Measurements from ENCODE around the gene UNC5CL.

Gene UNC5CL

DNA sequence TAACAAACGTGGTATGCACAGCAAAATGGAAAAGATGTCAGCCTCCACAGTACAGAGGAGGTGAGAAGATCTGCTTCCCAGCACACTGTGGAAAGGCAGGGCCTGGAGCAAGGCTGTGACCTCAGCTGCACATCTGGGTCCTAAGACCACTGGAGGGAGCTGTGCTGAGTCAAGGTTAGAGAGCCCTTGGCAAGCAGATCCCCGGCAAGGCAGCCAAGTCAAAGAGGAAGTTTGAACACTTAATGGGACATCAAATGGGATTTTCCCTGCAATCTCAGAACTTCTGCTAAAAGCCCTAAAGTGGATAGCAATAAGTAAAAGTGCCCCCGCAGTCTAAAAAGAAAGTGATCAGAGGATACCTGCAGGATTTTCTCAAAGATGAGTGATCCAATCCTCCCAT, 39.5 kb downstream of the UNC5CL start:
- peak; percentile 6 for DNase-seq

DNA sequence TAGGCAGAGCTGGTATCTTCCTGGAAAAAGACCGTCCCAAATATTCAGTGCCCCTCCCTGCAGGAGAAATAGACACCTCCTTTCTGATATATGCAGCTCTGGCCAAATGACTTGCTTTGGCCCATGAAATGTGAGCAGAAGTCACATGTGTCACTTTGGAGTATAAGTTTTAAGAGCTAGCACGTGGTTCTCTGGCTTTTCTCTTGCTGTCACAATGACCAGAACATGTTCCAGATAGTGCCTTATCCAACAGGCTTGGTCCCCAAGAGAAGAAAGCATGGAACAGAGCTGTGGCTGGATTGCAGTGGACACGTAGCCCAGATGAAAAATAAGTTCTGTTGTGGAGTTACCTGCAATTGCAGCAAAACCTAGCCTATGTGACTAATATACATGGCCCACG, 40.4 kb downstream of the UNC5CL start:
- DNase-seq, result no peak

DNA sequence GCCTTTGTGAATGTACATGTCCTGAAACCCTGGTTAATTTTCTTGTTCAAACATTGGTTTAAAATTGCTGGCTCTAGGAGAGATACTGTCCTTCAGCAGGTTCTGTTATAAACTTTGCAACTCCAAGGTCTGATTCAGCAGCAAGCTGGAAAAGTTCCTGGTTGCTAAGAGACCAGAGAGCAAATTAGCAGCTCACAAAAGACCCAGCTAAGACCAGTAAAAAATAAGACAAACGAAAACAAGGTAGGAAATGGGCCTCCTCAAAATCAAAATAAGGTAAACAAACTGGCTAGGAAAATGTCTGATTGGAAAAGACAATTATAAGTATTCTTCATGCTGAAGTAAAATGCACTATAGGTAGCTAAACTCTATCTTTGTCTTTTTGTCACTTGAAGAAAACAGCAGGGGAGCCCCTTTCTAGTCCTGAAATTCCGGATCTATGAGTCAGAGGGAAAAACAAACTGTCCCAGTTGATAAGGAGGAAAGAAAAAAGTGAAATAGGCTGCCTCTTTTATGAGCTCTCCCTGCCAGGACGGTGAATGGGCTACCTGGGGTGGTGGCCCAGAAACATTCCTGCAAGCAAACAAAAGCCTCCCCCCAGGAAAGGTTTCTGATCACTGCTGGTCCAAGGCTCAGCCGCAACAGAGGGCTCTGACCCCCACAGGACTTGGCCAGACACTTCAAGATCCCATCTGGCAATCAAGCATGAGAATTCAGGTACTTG, 41.6 kb downstream of the UNC5CL start:
- no peak for DNase-seq

DNA sequence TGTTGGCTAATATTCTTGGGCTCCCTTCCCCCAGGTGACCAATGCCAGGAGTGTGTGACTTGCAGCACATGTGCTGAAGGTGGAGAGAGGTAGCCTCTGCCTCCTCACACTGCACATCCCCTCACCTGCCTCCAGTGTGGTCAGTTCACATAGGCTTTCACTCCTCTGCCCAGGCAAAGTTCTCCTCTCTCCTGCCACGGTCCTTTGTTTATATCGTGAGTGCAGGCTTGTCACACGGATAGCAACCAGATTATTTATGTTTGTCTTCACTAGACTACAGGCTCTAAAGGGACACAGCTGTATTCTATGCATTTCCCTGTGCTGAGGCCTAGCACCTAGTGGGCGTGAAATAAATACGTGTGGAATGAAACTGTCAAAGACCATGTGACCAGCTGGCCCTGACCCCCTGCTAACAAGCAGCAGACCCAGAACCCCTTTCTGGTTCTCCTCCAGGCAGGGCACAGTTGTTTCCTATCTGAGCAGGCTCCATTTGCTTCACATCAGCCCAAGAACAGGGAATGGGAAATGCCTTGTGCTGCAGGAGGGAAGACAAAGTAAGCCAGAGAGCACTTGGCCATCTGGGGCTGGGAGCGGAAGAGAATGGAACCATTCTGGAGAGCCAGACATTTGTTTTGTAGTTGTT, 42.3 kb downstream of the UNC5CL start:
- DNase-seq, result no peak

DNA sequence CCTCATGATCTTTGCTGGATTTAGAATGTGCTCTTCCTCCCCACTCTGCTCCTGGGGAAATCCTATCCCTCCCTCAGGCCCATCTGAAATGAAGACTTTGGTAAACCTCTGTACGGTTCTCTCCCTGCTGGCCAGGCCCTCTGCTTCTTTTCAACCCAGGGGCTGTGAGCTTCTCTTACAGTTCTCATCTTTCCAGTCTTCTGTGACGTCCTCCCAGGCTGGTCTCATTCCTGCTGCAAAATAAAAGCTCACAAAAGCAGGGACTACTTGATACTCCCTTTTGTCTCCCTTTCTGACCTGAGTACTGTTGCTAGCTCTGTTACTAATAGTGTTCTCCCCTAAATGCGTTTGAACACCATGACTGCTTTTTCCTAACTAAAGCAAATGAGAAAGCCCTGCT, 46.3 kb downstream of the UNC5CL start:
- DNase-seq, result no peak

DNA sequence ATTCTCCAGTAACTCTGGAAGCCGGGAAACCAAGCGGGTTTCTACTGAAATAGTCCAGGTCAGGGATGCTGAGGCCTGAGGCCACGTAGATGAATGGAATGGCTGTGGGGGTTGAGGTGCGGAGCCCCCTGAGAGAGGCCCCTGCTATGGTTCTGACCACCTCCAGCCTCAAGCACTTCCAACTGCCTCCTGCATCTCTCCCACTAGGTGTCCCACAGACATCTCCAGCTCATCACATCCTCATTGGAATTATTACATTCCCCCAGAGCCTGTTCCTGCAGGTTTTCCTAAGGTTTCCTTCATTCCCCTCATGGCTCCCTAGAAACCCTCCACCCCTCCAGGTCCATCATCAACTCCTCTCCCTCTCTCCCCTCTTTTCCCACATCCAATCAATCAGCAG, 48.7 kb downstream of the UNC5CL start:
- DNase-seq, result no peak

DNA sequence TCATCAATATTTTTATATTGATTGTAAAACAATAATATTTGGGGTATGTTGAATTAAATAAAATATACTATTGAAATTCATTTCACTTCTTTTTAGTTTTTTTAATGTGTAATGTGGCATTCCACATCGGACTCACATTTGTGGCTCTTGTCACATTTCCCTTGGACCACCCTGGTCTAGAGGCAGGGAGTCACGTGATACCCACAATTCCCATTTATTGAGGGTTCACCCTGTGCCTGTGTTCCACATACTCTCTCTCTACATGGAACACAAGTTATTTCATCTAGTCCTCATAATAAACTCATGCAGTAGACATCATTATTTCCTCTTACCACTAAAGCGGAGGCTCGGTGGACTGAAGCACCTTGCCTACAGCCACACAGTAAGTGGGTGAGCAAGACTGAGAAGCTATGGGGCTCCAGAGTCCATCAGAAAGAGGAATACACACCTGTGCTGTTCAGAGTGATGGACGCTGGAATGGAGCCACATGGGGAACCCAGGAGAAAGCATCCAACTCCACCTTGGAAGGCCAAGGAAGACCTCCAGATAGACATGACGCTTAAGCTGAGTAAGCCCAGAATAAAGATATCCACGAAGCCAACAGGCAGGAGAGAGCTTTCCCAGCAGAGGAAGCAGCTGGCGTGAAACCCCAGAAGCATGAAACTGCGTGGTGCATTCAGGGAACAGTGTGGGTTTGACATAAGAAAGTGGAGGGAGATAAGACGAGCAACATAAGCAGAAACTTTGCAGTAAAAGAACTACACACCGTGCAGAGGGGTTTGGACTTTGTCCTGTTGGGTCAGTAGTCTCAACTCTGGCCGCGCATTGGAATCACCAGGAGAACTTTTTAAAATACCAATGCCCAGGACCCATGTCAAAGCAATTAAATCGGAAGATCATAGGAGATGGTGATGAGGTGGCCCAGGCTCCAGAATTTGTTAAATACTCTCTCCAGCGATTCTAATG, 49.5 kb downstream of the UNC5CL start:
- no peak for DNase-seq

DNA sequence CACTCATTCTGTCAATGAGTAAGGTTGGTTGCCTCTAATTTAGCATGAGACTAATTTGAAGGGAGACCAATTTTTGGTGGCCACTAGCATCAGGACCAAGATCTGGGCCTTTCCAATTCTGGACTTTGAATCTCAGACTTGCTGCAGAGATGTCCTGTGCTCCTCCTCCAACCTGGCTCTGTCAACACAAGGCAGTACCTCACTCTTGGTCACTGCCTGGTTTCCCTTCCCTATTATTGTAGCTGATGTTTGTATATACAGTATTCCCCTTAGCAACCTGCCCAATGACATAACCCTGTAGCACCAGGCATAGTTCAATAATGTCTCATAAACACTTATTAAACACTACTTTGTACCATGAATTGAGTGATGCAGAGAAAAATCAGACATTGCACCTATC, 50.4 kb downstream of the UNC5CL start:
- DNase-seq, result no peak

DNA sequence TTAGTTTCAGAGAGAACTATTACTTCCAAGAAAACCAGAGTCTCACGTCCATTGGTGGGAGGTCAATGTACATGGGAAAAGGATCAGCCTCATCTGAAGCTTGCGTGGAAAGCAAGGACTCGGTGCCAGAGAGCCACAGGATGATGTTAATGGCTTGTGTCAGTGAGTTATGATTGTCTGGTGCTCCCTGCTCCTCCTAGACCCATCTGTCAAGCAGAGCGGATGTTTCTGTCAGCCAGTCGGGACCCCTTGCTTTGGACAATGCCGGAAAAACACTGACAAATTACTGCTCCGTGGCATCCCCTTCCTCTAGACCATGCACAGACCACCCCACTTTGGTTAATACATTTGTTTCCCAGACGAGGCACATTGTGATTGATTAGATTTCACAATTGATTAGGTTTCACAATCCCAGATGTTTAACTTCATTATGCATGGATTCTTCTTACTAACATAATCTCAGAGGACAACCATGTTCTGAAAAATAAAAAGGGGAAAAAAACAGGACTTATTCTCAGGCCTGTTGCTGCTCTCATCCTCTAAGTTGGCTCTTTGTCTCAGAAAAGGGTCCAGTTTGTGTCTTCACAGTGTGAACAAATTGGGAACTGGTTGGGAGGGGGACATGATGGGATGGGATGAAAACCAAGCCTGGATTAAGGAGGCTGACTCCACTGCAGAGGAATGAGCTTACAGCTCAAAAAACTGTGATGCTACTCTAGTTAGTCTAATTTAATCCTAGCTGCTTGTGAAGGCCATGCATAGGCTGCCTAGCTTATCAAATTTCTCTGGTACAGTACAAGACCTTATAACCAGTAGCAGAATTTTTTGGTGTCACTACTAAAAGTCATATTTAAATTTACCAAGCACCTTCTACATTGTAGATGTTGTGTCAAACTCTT, 51.9 kb downstream of the UNC5CL start:
- DNase-seq, result no peak

DNA sequence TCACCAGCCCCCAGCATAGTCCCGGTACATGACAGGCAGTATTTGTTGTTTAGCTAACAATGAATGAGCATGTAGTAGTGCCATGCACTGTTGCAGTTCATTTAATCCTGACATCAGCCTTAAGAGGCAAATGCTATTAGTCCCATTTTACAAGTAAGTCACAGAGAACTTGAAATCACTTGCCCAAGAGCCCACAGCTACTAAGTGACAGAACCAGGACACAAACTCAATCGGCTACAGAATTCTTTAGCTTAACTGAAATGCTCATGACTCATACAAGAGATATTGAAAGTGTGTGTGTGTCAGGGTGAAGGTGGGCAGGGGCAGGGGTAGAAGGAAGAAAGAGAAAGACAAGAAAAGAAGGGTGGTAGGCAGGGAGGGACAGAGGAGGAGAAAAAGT, 52.7 kb downstream of the UNC5CL start:
- no peak for DNase-seq

DNA sequence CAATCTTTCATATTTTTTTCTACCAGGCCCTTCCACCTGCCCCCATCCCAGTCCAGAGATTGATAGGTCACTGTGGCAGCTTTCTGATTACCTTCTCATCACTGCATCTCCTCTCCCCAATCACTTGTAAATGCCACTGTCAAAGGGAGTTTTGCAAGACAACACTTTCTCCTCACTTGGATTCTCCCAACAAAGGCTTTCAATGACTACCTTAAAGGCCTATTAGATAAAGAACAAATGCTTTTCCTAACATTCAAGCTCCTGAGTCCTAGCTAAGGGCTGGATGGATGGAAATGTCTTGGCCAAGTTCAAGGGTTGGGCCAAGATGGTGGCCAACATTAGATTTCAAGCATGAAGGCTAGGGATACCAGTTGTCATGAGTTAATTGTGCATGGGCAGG, 55.3 kb downstream of the UNC5CL start:
- DNase-seq, result no peak

DNA sequence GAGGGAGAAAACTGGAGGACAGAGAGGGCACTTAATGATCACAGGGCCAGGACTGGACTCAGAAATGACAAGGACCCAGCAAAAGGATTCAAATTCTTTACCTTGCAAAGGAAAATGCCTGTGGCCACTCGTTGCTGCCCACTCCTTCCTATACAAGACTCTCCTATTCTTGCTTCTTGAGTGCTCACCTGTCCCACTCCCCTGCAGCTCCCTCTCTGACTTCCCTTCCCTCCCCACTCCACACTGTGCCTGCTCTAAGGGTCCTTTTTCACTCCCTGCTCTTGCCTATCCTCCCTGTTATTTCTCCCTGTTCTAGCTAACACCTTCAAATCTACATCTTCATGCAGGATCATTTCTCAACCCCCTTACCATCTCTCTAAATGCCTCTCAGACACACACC, 56.1 kb downstream of the UNC5CL start:
- DNase-seq, result no peak

DNA sequence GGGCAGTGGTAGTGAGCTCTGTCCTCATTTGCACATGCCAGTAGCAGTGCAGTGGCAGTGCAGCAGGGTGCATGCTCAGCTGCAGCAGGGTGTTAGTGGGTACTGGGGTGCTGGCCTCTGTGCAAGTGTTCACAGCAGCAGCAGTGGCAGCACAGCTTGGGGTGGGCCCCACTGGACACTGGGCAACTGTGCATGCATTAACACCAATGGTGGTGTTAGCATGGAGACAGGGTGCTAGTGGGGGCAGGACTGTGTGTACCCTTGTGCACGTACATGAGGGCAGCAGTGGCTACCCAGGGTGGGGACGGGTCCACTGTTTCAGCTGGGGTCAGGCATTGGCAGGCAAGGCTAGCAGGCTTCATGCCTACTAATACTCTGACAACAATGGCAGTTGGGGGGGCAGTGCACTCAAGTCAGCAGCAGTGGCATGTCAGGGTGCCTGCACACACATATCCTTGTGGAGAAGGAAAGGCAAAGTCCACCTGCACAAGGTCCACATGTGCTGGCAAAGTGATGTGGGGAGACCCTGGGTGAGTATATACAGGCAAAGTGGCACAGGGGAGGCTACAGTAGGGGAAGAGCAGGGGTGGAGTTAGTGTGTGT, 60.2 kb downstream of the UNC5CL start:
- DNase-seq, result no peak

DNA sequence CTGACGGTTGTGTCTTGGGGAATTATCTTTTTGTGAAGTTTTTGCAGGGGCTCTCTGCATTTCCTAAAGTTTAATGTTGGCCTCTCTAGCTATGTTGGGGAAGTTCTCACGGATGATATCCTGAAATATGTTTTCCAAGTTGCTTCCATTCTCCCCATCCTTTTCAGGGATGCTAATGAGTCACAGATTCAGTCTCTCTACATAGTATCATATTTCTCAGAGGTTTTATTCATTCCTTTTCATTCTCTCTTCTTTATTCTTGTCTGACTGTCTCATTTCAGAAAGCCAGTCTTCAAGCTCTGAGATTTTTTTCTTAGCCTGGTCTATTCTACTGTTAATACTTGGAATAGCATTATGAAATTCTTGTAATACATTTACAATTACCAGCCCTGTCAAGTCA, 61.3 kb downstream of the UNC5CL start:
- no peak for DNase-seq

DNA sequence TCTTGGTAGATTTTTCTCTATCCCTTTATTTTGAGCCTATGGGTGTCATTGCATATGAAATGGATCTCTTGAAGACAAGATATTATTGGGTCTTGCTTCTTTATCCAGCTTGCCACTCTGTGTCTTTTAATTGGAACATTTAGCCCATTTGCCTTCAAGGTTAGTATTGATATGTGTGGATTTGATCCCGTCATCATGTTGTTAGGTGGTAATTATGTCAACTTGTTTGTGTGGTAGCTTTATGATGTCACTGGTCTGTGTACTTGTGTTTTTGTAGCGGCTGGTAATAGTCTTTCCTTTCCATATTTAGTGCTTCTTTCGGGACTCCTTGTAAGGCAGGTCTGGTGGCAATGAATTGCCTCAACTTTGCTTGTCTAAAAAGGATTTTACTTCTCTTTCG, 61.9 kb downstream of the UNC5CL start:
- DNase-seq, result no peak
